ENCODE measurements around the gene FBXL20.
"Not testable (repeated sequence)": the region's sequence is repeated elsewhere in the genome, so short reads cannot be mapped to it uniquely, and the experiment has no call there.

The FBXL20 gene

GRCh38 chr17:39376434-39376833 lies 25.0 kb downstream of the FBXL20 start:
- no peak for DNase-seq

DNA sequence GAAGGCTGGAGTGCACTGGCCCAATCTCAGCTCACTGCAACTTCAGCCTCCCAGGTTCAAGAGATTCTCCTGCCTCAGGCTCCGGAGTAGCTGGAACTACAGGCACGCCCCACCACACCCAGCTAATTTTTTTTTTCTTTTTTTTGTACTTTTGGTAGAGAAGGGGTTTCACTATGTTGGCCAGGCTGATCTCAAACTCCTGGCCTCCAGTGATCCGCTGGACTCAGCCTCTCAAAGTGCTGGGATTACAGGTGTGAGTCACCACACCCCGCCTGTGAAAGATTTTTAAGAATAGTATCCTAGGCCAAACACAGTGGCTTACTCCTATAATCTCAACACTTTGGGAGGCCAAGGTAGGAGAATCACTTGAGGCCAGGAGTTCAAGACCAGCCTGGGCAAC lies 33.6 kb downstream of the FBXL20 start:
- DNase-seq = not testable (repeated sequence)

GRCh38 chr17:39365872-39366271 lies 35.6 kb downstream of the FBXL20 start:
- DNase-seq = no peak

GRCh38 chr17:39365242-39365641 lies 36.2 kb downstream of the FBXL20 start:
- no peak for DNase-seq

- no peak for DNase-seq
Observed at GRCh38 chr17:39364236-39365025, 37.0 kb downstream of the FBXL20 start.

- no peak for DNase-seq
Observed at GRCh38 chr17:39361064-39361463, 40.4 kb downstream of the FBXL20 start.

GRCh38 chr17:39360537-39360936 lies 40.9 kb downstream of the FBXL20 start:
- DNase-seq = no peak

GRCh38 chr17:39359994-39360393 lies 41.4 kb downstream of the FBXL20 start:
- DNase-seq = no peak

GRCh38 chr17:39357986-39358385 lies 43.4 kb downstream of the FBXL20 start:
- DNase-seq = no peak

DNA sequence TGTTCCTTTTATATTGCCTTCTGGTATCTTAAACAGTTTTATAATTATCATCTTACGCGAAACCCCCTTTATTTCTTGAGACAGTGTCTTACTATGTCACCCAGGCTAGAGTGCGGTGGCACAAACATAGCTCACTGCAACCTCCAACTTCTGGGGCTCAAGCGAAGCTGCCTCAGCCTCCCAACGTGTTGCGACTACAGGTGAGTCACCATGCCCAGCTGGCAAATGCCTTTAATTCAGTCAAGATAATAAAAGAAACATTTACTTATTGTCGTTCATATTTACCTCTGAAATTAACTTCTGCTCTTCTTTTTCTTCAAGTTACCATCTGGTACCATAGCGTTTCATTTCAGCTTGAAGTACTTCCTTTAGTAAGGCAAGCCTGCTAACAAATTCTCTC lies 43.9 kb downstream of the FBXL20 start:
- DNase-seq = no peak

GRCh38 chr17:39352986-39353385 lies 48.4 kb downstream of the FBXL20 start:
- DNase-seq = no peak

GRCh38 chr17:39352511-39352910 lies 48.9 kb downstream of the FBXL20 start:
- no peak for DNase-seq

GRCh38 chr17:39351508-39351907 lies 49.9 kb downstream of the FBXL20 start:
- no peak for DNase-seq

DNA sequence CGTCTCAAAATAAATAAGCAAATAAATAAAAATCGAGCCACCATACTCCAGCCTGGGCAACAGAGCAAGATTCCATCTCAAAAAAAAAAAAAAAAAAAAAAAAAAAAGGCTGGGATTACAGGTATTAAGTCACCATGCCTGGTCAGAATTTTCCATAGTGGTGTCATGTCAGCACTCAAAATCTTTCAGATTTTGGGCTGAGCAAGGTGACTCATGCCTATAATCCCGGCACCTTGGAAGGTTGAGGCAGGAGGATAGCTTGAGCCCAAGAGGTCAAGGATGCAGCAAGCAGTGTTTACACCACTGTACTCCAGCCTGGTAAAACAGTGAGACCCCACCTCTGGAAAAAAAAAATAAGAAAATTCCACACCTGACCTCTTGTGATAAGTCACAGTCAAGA lies 52.2 kb downstream of the FBXL20 start:
- DNase-seq = no peak

GRCh38 chr17:39346863-39347262 lies 54.6 kb downstream of the FBXL20 start:
- DNase-seq = not testable (repeated sequence)

DNA sequence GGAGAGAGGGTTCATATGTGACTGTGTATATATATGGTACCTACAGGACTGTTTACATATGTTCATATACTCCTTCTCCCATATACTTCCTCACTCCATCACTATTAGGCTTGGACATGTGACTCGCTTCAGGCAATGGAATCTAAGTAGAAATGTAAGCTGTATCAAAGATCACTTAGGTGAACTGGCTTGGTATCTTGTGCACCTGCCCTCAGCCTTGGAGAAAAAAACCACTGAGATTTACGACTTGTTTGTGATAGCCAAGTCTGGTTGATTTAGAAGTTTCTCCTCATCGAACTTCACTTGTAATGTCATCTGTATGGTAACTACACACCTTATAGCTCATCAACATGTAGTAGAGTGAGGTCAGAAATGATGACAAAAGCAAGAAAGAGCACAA lies 59.9 kb downstream of the FBXL20 start:
- no peak for DNase-seq

GRCh38 chr17:39340731-39341130 lies 60.7 kb downstream of the FBXL20 start:
- no peak for DNase-seq

DNA sequence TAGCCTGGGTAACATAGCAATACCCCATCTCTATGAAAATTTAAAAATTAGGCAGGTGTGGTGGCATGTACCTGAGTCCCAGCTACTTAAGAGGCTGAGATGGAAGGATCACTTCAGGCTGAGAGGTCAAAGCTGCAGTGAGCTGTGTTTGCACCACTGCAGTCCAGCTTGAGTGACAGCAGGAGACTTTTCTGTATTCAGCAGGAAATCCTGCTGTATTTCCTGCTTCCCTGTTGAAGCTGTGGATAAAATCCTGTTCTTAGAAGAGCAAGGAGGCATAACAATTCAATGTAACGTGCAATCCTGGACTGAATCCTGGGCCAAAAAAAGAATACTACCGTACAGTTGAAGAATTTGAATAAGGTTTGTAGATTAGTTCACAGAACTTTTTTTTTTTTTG lies 62.2 kb downstream of the FBXL20 start:
- no peak for DNase-seq

DNA sequence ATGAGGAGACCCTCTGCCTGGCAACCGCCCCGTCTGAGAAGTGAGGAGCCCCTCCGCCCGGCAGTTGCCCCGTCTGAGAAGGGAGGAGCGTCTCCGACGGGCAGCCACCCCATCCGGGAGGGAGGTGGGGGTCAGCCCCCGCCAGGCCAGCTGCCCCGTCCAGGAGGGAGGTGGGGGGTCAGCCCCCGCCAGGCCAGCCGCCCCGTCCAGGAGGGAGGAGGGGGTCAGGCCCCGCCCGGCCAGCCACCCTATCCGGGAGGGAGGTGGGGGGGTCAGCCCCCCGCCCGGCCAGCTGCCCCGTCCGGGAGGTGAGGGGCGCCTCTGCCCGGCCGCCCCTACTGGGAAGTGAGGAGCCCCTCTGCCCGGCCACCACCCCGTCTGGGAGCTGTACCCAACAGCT lies 63.8 kb downstream of the FBXL20 start:
- not testable (repeated sequence) for DNase-seq

DNA sequence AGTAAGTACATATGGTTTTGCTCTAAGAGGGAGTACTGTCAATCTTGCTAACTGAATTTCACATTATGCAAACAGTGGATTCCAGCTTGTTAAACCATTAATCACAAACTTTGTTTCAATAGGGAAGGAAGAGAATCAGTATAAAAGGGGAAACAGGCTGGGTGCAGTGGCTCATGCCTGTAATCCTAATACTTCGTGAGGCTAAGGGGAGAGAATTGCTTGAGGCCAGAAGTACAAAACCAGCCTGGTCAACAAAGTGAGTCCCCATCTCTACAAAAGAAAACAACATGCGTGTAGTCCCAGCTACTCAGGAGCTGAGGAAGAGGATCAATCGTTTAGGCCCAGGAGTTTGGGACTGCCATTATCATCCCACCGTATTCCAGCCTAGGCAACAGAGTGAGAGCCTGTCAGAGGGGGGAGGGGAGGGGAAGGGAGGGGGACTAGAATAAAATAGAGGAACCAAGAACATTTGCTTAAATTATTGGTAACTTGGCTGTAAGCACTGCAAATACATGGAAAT lies 65.7 kb downstream of the FBXL20 start:
- no peak for DNase-seq

DNA sequence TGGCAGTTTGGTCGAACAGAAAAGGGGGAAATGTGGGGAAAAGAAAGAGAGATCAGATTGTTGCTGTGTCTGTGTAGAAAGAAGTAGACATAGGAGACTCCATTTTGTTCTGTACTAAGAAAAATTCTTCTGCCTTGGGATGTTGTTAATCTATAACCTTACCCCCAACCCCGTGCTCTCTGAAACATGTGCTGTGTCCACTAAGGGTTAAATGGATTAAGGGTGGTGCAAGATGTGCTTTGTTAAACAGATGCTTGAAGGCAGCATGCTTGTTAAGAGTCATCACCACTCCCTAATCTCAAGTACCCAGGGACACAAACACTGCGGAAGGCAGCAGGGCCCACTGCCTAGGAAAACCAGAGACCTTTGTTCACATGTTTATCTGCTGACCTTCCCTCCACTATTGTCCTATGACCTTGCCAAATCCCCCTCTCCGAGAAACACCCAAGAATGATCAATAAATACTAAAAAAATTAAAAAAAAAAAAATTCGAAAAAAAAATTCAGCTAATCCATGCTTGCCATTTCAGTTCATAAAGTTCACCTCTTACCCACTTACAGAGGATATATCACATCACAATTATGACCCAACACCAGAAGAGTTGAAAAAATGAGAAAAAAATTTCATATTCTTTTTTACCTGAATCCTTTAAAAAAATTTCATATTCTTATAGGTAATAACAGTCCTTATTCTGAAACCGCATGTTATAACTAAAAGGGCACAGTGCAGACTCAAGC lies 67.2 kb downstream of the FBXL20 start:
- not testable (repeated sequence) for DNase-seq

DNA sequence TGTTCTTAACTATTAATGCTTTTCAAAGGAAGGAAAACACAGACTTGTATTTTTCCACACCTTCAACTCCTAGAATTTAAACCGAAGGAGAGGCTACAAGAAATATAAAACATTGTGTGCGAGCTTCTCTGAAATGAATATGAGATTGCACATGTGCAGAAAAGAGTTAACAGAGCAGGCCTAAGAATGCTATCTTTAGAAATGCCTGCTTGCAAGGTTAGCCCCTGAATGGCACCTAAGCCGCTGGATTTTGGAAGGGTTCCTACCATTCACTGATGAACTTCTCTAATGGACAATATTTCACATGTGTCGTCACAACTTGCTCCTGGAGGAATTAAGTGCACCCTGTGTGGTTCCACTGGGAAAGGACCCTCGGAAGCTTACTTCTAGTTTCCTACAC lies 69.3 kb downstream of the FBXL20 start:
- no peak for DNase-seq

GRCh38 chr17:39328815-39329214 lies 72.6 kb downstream of the FBXL20 start:
- no peak for DNase-seq

DNA sequence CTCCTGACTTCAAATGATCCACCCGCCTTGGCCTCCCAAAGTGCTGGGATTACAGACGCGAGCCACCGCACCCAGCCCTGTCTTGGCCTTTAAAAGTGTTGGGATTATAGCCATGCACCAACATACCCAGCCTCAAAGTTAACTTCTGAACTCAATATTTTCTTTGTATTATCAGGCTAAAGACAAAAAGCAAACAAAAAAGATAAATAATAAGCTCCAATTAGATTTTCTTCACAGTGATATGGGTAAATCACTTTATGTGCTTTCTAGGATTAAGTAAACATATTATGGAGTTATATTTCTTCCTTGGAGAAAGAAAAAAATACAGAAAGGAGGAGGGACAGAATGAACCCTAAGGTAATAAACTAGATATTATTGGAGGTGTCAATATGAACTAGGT lies 74.3 kb downstream of the FBXL20 start:
- no peak for DNase-seq
